ENCODE measurements around the gene RAI2. TPM values are rescaled to one million over a fixed set of nuclear protein-coding genes. Genes with fewer than 3 reads are reported as not detected.

RAI2 gene
- total and polyA plus RNA-seq, 2 donors from 2014 or later = 18.3 to 43.1 TPM

- Histone ChIP-seq H3K4me3 (ENCODE audit: low read length in 3 of 3) (no peak overlapping the region), H3K4me1 (ENCODE audit: control insufficient read depth in 2 of 3, insufficient read depth in 2 of 3, low read depth in 1 of 3, low read length in 3 of 3) (no peaks in the 10 kb centered on the region), H3K36me3 (ENCODE audit: control insufficient read depth in 2 of 3, insufficient read depth in 3 of 3, low read length in 3 of 3) (no peaks in the 10 kb centered on the region), H3K9ac (ENCODE audit: low read length in 3 of 3) (no peak overlapping the region), H3K9me3 (ENCODE audit: control insufficient read depth in 2 of 3, insufficient read depth in 1 of 3, low read length in 3 of 3) (no peaks in the 10 kb centered on the region), H3K27ac (ENCODE audit: low read depth in 2 of 2, low read length in 2 of 2) (no peak overlapping the region), H3K27me3 (ENCODE audit: control insufficient read depth, insufficient read depth, low read length) (peaks cover 4% of the 10 kb centered on the region)
- DNase-seq (no peak), FAIRE-seq (no peak)
- no peak for TF ChIP-seq CTCF (IDR thresholded peaks at IDR 0.05; ENCODE audit: borderline replicate concordance, extremely low read depth, insufficient read depth)
- intact Hi-C loops (cut with DNase I) = no loop called here
Observed at GRCh38 chrX:17809984-17810383, 51.1 kb downstream of the RAI2 start.

GRCh38 chrX:17809273-17809672 lies 51.8 kb downstream of the RAI2 start:
- FAIRE-seq (no peak), DNase-seq (no peak)
- Histone ChIP-seq H3K27ac (ENCODE audit: low read depth in 2 of 2, low read length in 2 of 2) (no peak overlapping the region), H3K27me3 (ENCODE audit: control insufficient read depth, insufficient read depth, low read length) (peaks cover 7% of the 10 kb centered on the region), H3K4me1 (ENCODE audit: control insufficient read depth in 2 of 3, insufficient read depth in 2 of 3, low read depth in 1 of 3, low read length in 3 of 3) (no peaks in the 10 kb centered on the region), H3K9ac (ENCODE audit: low read length in 3 of 3) (no peak overlapping the region), H3K4me3 (ENCODE audit: low read length in 3 of 3) (no peak overlapping the region), H3K9me3 (ENCODE audit: control insufficient read depth in 2 of 3, insufficient read depth in 1 of 3, low read length in 3 of 3) (no peaks in the 10 kb centered on the region), H3K36me3 (ENCODE audit: control insufficient read depth in 2 of 3, insufficient read depth in 3 of 3, low read length in 3 of 3) (no peaks in the 10 kb centered on the region)
- TF ChIP-seq CTCF (IDR thresholded peaks at IDR 0.05; ENCODE audit: borderline replicate concordance, extremely low read depth, insufficient read depth) = no peak
- intact Hi-C loops (cut with DNase I) = no loop called here

GRCh38 chrX:17805120-17805519 lies 56.0 kb downstream of the RAI2 start:
- intact Hi-C loops (cut with DNase I) = no loop called here
- TF ChIP-seq CTCF (IDR thresholded peaks at IDR 0.05; ENCODE audit: borderline replicate concordance, extremely low read depth, insufficient read depth) = no peak

GRCh38 chrX:17803449-17803848 lies 57.6 kb downstream of the RAI2 start:
- DNase-seq (peak in 1 of 5 donors; percentile 34), FAIRE-seq (no peak)
- no peak overlapping the region for H3K4me3 ChIP-seq (ENCODE audit: low read length in 3 of 3)

More at GRCh38 chrX:17805120-17805519, 56.0 kb downstream of the RAI2 start:
- Histone ChIP-seq H3K9me3 (ENCODE audit: control insufficient read depth in 2 of 3, insufficient read depth in 1 of 3, low read length in 3 of 3) (no peaks in the 10 kb centered on the region), H3K27me3 (ENCODE audit: control insufficient read depth, insufficient read depth, low read length) (peaks cover 2% of the 10 kb centered on the region), H3K27ac (ENCODE audit: low read depth in 2 of 2, low read length in 2 of 2) (no peak overlapping the region), H3K4me1 (ENCODE audit: control insufficient read depth in 2 of 3, insufficient read depth in 2 of 3, low read depth in 1 of 3, low read length in 3 of 3) (no peaks in the 10 kb centered on the region), H3K9ac (ENCODE audit: low read length in 3 of 3) (no peak overlapping the region), H3K36me3 (ENCODE audit: control insufficient read depth in 2 of 3, insufficient read depth in 3 of 3, low read length in 3 of 3) (no peaks in the 10 kb centered on the region), H3K4me3 (ENCODE audit: low read length in 3 of 3) (no peak overlapping the region)
- FAIRE-seq (no peak), DNase-seq (no peak)

More at GRCh38 chrX:17803449-17803848, 57.6 kb downstream of the RAI2 start:
- Histone ChIP-seq H3K36me3 (ENCODE audit: control insufficient read depth in 2 of 3, insufficient read depth in 3 of 3, low read length in 3 of 3) (no peaks in the 10 kb centered on the region), H3K27me3 (ENCODE audit: control insufficient read depth, insufficient read depth, low read length) (peaks cover 2% of the 10 kb centered on the region), H3K4me1 (ENCODE audit: control insufficient read depth in 2 of 3, insufficient read depth in 2 of 3, low read depth in 1 of 3, low read length in 3 of 3) (no peaks in the 10 kb centered on the region), H3K9ac (ENCODE audit: low read length in 3 of 3) (no peak overlapping the region), H3K27ac (ENCODE audit: low read depth in 2 of 2, low read length in 2 of 2) (no peak overlapping the region), H3K9me3 (ENCODE audit: control insufficient read depth in 2 of 3, insufficient read depth in 1 of 3, low read length in 3 of 3) (no peaks in the 10 kb centered on the region)
- TF ChIP-seq CTCF (IDR thresholded peaks at IDR 0.05; ENCODE audit: borderline replicate concordance, extremely low read depth, insufficient read depth) = no peak
- intact Hi-C loops (cut with DNase I) = no loop called here
